OCI-LY7 (cell line): ENCODE results near the gene FGGY. TPM values are rescaled to one million over a fixed set of nuclear protein-coding genes. Genes with fewer than 3 reads are reported as not detected.

ENCODE experiments used
- BruUV-seq: library from RNA; stranded (reverse); fragments of 400-500 nt; replicated peaks from 2 replicates; lab custom pipeline; 2021; lab: Mats Ljungman, UMichigan
- CTCF ChIA-PET: fragments of 300-600 bp; sonication (Branson Sonifier 250); formaldehyde crosslinking; loops from one replicate; lab custom pipeline; 2022; ENCODE audit warnings: antibody characterized with exemption; ENCODE audit not compliant: unreplicated experiment; lab: Charles Lee
- POLR2A ChIA-PET: fragments of 300-600 bp; sonication (Branson Sonifier 250); formaldehyde crosslinking; loops from one replicate; lab custom pipeline; 2022; ENCODE audit warnings: antibody characterized with exemption; lab: Charles Lee
- DNase-seq: peaks from one replicate; pipeline ENCODE4 v3.0.0-alpha.2; 2015; ENCODE audit warnings: low spot score
- H2AFZ ChIP-seq: fragments of 200-600 bp; sonication (generic), shearing (Covaris generic); 2 replicates; pipeline ENCODE4 v1.6.1; 2014; ENCODE audit warnings: mild to moderate bottlenecking, antibody characterized with exemption, low read length, moderate library complexity
- H3K27ac ChIP-seq: fragments of 200-600 bp; sonication (generic); 2 replicates; pipeline ENCODE4 v1.5.1; 2014; ENCODE audit warnings: mixed run types, low read depth, mild to moderate bottlenecking, moderate library complexity, low read length, inconsistent platforms; ENCODE audit not compliant: poor library complexity, severe bottlenecking
- H3K36me3 ChIP-seq: fragments of 200-600 bp; sonication (generic); 2 replicates; pipeline ENCODE4 v1.6.1; 2014; ENCODE audit warnings: mild to moderate bottlenecking, antibody characterized with exemption, low read length, moderate library complexity, mixed read lengths; ENCODE audit not compliant: insufficient read depth
- H3K4me1 ChIP-seq: fragments of 200-600 bp; sonication (generic); 2 replicates; pipeline ENCODE4 v1.5.1; 2014; ENCODE audit warnings: mild to moderate bottlenecking, low read length; ENCODE audit not compliant: insufficient read depth, poor library complexity, severe bottlenecking
- H3K4me2 ChIP-seq: fragments of 200-600 bp; sonication (generic); 2 replicates; pipeline ENCODE4 v1.6.1; 2014; ENCODE audit warnings: mild to moderate bottlenecking, low read length
- H3K4me3 ChIP-seq: fragments of 200-600 bp; sonication (generic); 2 replicates; pipeline ENCODE4 v1.5.1; 2014; ENCODE audit warnings: mild to moderate bottlenecking, low read depth, low read length; ENCODE audit not compliant: poor library complexity, severe bottlenecking
- H3K79me2 ChIP-seq: fragments of 200-600 bp; sonication (generic); 2 replicates; pipeline ENCODE4 v1.6.1; 2016; ENCODE audit warnings: low read depth, mild to moderate bottlenecking, low read length, moderate library complexity, mixed read lengths; ENCODE audit not compliant: insufficient read depth
- H3K9me2 ChIP-seq: fragments of 200-600 bp; sonication (generic); 2 replicates; pipeline ENCODE4 v1.6.1; 2016; ENCODE audit warnings: mild to moderate bottlenecking, low read length, mixed read lengths; ENCODE audit not compliant: insufficient read depth
- H3K9me3 ChIP-seq: fragments of 200-600 bp; sonication (generic); 2 replicates; pipeline ENCODE4 v1.6.1; 2014; ENCODE audit warnings: mild to moderate bottlenecking, mixed run types, low read length, mixed read lengths
- H4K20me1 ChIP-seq: fragments of 200-600 bp; sonication (generic); 2 replicates; pipeline ENCODE4 v1.6.1; 2014; ENCODE audit warnings: mild to moderate bottlenecking, antibody characterized with exemption, low read length, moderate library complexity, mixed read lengths; ENCODE audit not compliant: insufficient read depth
- EZH2phosphoT487 ChIP-seq: fragments of 200-600 bp; sonication (generic); IDR thresholded peaks from 2 replicates; pipeline ENCODE4 v1.6.1; 2018; ENCODE audit warnings: low read depth, borderline replicate concordance, mild to moderate bottlenecking, mixed run types, antibody characterized with exemption, low read length, moderate library complexity, mixed read lengths
- intact Hi-C: fragments of 100-400 bp; cut with micrococcal nuclease; formaldehyde crosslinking; loops from one replicate; pipeline ENCODE4 v1.10.0; 2022; ENCODE audit not compliant: unreplicated experiment
- total RNA-seq, 2 experiments: library from RNA; depleted of rRNA in 1 of 2; stranded (reverse); fragments of >200 nt in 1 of 2; shearing (Covaris generic) in 1 of 2; gene quantifications; 2 replicates each; pipeline ENCODE4 v1.2.3, GENCODE V29; 2014 to 2022
- TF ChIP-seq, protein P1 (sequence below): fragments of 200-600 bp; sonication (generic); conservative IDR thresholded peaks from 2 replicates; pipeline ENCODE4 v1.5.1; 2014; ENCODE audit warnings: mild to moderate bottlenecking, antibody characterized with exemption, low read length, moderate library complexity, mixed read lengths

The FGGY gene
- total RNA-seq, 2 experiments from 2014 or later: 0.63 to 4.5 TPM

DNA sequence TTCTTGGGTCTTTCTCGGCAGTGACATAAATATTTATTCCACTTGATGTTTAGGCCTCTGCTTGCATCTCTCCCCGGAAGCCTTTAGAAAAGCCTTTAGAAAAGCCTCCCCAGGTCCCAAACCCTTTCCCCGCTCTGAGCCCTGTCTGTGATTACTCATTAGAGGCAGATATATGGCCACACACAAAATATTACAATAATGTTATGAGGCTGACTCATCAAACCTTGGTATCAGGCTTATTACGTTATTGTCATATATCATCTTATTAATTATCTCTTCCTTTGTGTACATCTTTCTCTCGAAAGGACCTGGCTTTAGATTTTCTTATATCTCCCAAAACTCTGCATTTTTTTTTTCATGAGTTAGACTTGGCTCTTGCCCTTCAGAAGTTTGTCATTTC, 69.5 kb downstream of the FGGY start:
- Histone ChIP-seq H3K4me1 (no peaks in the 10 kb centered on the region), H3K9me3 (no peaks in the 10 kb centered on the region), H3K4me2 (no peak overlapping the region), H3K79me2 (no peaks in the 10 kb centered on the region), H3K27ac (no peak overlapping the region), H2AFZ (no peak overlapping the region), H3K4me3 (no peak overlapping the region), H4K20me1 (no peaks in the 10 kb centered on the region), H3K9me2 (no peaks in the 10 kb centered on the region), H3K36me3 (no peaks in the 10 kb centered on the region)
- no TSS peak for BruUV-seq
- POLR2A ChIA-PET: no interaction called here
- TF ChIP-seq EZH2phosphoT487: no peak
- TF ChIP-seq, protein P1, sequence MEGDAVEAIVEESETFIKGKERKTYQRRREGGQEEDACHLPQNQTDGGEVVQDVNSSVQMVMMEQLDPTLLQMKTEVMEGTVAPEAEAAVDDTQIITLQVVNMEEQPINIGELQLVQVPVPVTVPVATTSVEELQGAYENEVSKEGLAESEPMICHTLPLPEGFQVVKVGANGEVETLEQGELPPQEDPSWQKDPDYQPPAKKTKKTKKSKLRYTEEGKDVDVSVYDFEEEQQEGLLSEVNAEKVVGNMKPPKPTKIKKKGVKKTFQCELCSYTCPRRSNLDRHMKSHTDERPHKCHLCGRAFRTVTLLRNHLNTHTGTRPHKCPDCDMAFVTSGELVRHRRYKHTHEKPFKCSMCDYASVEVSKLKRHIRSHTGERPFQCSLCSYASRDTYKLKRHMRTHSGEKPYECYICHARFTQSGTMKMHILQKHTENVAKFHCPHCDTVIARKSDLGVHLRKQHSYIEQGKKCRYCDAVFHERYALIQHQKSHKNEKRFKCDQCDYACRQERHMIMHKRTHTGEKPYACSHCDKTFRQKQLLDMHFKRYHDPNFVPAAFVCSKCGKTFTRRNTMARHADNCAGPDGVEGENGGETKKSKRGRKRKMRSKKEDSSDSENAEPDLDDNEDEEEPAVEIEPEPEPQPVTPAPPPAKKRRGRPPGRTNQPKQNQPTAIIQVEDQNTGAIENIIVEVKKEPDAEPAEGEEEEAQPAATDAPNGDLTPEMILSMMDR: no peak
- no peak for DNase-seq
- CTCF ChIA-PET: no interaction called here
- intact Hi-C loops: no loop called here

DNA sequence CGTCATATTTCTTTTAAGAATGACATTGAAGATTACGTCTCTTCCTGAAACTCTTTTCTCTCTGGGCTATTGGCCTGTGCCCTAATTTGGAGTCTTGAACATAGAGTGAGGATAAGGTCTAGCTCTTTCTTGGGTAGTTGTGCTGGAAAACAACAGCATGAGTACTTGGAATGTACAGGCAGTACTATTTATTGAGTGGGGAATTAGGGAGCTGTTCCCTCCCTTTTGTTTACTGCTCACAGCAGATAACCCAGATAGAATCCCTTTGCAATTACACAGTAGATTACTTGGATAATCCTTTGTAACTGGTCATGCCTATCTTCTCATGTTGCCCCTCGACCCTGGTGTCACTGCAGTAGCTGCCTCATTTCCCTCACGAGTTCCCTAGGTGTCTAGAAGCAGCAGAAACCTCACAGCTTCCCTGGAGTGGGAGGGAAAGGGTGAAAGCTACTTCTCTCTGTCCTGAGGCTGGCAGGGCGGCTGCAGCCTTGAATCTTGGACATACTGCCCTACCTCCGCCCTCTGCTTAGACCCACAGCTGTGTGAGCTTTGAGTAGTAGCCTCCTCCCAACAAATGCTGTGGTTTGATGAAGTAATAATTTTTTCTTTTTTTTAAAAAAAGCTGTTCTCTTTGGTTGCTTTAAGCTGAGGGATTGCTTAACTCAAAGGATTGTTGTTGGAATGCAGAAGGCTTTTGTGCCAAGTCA, 70.6 kb downstream of the FGGY start:
- intact Hi-C loops: no loop called here
- CTCF ChIA-PET: no interaction called here
- BruUV-seq: no TSS peak

More for the DNA sequence above, 70.6 kb downstream of the FGGY start:
- Histone ChIP-seq H3K9me3 (no peaks in the 10 kb centered on the region), H3K4me3 (no peak overlapping the region), H3K36me3 (no peaks in the 10 kb centered on the region), H3K27ac (no peak overlapping the region), H2AFZ (no peak overlapping the region), H3K79me2 (no peaks in the 10 kb centered on the region), H4K20me1 (no peaks in the 10 kb centered on the region), H3K9me2 (no peaks in the 10 kb centered on the region), H3K4me1 (no peaks in the 10 kb centered on the region), H3K4me2 (no peak overlapping the region)
- POLR2A ChIA-PET: interaction anchor here (0.8 to 1.0 kb wide), 2 partner anchors 9 to 27 kb away, joined by 3 read pairs; no protein-coding TSS in a partner anchor
- TF ChIP-seq, protein P1: no peak
- no peak for TF ChIP-seq EZH2phosphoT487
- no peak for DNase-seq
